IPS DF 4.7 (cell line): ENCODE measurements around the gene CEP55.

ENCODE experiments used
- DNase-seq: peaks from one replicate; pipeline ENCODE4 v3.0.0-alpha.2; 2013; ENCODE audit warnings: low spot score; ENCODE audit errors: extremely low read depth

The CEP55 gene

DNA sequence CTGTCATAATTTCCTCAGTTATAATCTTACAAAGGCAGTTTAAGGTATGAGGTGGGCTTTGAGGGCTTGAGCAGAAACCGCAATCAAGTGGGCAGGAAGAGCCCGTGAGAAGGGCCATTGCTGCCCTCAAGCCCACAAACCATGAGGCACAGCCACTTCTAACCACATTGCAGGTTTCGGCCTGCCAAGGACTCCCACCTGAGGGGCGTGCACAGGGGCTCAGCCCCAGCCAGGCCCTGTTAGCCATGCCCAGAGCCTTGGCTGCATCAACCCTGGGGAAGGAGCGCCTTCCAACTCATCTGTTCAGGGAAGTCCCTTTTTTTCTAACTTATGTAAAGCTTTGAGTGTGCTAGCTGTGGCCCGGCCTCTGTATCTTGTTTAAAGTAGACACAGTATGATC, 64.1 kb downstream of the CEP55 start:
- DNase-seq: no peak

DNA sequence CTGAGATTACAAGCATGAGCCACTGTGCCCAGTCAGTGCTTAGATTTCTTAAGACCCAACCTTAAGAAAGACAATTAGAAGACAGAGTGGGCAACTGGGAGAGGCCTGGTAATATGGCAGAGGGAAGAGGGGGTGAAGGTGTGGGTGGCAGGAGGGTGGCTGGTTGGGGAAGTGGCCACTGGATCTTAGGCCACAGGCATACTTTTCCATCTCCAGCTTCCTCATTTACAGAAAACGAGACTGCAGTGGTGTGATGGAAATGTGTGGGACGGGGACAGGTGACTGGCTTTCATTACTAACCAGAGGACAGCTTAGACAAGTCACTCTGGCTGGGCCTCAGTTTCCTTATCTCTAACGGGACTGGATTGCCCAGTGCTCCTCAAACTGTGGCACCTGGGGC, 69.0 kb downstream of the CEP55 start:
- no peak for DNase-seq

DNA sequence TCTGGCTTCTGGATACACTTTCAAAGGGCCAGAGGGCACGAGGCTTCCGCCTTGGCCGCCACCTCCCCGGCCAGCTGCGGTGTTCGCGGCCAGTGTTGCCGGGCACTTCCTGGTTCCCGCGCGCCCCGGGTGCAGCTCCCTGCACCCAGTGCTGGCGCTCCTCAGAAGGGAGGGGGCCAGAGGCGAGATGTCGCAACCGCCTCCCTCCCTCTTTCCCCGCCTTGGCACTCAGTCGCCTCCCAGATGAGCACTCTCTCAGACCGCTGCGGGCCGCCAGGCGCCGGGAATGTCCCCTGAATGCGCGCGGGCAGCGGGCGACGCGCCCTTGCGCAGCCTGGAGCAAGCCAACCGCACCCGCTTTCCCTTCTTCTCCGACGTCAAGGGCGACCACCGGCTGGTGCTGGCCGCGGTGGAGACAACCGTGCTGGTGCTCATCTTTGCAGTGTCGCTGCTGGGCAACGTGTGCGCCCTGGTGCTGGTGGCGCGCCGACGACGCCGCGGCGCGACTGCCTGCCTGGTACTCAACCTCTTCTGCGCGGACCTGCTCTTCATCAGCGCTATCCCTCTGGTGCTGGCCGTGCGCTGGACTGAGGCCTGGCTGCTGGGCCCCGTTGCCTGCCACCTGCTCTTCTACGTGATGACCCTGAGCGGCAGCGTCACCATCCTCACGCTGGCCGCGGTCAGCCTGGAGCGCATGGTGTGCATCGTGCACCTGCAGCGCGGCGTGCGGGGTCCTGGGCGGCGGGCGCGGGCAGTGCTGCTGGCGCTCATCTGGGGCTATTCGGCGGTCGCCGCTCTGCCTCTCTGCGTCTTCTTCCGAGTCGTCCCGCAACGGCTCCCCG, 70.2 kb downstream of the CEP55 start, which contains the start of gene FFAR4:
TSS of gene FFAR4 (plus strand) at position 231 of the 842 bp plus-strand sequence. CDS start at position 287, 56 bp downstream.
- DNase-seq: no peak

DNA sequence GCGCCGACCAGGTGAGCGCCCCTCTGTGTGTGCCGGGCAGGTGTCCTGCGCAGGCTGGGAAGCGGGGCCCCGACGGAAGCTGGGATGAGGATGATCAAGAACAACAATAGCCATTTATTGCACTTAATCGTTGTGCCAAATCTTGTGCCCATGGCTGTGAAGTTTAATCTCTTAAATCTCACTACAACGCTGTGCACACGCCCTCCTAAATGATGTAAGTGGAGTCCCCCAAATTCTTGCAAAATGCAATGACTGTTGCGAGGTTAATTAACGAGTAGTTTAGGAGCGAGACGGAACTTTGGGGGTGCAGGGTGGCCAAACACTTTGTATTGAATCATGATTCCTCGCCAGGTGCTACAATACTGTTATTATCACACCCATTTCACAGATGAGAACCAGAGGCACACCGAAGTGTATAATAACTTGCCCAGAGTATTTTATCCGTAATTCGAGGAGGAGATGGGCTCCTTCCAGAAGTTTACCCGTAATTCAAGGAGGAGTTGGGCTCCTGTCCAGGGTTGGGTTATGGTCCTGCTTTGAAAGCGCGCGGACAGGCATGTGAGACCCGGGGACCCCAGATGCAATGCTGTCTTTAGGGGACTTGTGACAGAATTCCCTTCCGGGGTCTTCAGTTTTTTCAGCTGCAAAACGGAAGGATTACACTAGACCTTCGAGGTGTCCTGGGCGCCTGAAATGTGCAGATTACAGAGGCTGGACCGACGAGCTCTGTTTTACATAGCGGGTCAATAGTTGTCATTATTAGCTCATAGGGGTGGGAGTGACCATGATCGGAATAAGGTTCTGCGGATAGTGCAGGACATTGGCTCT, 71.1 kb downstream of the CEP55 start:
- DNase-seq: no peak

DNA sequence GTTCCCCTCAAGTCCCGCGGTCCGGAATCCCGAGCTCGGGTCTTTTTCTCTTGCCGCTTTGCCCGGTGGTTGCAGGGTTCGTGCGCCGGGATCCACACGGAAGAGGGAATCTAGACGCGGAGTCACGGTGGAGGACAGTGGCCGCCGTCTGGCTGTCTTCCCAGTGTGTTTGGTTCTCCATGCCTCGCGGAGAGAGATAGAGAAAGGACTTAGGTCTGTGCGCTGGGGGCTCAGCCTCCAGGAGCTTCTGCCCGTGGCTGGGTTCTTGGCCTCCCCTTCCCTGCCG, 71.6 kb downstream of the CEP55 start:
- DNase-seq: no peak

DNA sequence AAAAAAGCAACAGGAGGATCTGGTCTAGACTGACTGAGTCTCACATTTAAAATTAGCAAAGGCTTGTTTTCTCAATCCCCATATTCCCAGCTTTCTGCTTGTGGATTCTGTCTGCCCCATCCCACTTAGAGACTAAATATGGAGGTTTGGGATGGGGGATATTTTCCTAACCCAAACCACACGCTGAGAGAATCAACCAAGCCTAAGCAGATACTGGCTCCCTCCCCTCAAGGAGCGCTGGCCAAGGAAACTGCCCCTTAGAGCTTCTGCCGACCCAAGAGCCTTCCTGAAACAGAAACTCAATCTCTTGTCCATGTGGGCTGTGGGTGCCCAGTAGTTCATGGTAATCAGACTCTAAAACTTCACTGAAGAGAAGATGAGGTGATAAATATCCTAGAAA, 74.0 kb downstream of the CEP55 start:
- no peak for DNase-seq

DNA sequence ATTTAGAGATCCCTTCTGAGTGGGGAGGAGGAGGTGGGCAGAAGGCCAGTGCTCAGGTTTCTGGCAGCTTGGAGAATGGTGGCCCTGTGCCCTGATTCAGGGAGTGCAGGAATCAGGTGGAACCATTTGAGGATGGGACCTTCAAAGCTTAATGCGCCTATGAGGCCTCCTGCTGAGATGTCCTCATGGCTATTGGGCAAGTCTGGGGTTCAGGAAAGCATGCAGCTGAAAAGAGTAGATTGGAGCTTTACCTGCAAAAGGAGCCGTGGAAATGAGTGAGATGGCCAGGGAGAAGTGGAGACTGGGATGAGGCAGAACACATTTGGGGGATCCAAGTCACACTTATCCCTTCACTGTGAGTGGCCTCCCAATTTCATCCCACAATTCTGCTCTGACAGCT, 76.2 kb downstream of the CEP55 start:
- no peak for DNase-seq

DNA sequence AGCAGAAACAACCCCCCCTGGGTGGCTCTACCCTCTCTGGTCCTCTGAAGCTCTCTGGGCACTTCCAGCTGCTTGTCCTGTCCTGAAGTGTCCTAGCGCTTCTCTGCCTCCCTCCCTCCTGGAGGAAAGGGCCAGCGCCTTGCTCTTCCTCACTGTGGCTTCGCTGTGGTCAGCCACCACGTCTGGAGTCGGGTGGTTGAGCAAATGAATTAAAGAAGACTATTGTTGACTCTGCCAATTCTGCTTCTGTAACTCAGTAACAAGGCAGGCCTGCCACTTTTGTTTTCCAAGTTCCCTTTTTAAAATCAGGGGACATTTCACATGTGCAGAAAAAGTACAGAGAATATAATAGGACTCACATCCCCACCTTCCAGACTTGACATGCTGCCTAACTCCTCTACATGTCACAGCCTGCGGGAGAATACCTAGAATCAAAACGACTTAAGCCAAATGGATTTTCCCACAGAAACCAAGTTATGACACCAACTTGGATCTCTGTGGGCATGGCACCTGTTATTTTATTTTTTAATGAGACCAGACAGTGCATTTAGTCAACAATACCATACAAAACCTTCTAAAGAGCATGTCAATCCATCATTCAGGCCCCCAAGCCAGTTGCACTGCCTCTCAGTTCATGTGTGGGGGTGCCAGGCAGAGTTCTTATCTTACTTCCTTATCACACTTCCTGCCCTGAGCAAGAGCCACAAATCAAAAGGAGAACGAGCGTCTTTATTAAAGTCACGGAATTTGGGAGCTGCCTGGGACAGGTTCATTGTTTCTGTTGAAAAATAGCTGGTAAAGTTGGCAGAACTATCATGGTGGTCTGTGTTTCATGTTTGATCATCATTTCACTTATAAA, 76.9 kb downstream of the CEP55 start:
- DNase-seq: no peak

DNA sequence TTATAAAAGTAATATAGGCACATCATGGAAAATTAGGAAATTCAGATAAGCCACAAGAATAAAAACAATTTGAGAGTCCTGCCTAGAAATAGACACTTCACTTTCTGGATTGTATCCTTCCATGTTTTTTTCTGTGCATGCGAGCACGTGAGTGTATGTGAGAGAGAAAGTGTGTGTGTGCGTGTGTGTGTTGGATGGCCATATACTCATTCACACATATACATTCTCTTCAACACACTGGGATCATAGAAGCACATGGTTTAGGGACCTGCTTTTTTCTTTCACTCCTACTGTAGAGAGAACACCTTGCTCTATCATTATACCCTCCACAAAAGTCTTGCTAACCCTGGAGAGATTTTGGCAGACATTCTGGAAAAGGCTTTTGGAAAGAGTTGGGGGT, 77.5 kb downstream of the CEP55 start:
- no peak for DNase-seq

DNA sequence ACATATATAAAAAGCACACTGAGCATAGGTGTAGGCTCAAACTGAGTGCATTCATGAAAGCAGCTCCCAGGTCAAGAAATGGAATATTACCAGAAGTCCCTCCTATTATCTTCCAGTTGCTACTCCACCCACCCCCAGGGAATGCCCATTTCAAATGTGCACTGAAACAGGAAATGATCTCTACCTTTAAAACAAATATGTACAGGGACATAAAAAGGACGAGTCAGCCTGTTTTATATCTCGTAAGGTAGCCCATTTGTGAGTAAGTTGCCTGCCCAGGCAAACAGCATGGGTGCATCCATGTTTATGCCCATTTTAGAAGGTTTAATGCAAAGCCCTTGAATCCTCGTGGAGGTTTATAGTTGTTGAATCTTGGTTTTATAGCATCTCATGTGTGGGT, 80.5 kb downstream of the CEP55 start:
- no peak for DNase-seq

DNA sequence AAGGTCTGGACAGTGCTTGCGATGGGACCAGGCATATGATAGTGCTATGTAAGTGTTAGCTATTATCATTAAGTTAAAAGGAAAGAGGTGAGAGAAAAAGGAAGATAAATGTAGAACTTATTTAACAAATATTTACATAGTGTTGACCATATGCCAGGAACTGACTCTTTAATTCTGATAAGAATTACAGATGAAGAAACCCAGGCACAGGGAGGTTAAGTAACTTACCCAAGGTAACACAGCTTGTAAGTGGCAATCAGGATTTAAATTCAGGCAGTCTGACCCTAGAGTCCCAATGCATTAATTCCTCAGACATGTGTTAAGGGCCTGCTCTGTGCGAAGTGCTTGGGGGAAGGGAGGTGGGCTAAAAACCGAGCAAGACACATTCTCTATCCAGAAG, 81.2 kb downstream of the CEP55 start:
- DNase-seq: no peak
